ENCODE results near the gene CFAP410. TPM values are rescaled to one million over a fixed set of nuclear protein-coding genes. Genes with fewer than 3 reads are reported as not detected.

The CFAP410 gene
- total and polyA plus RNA-seq, 2 of the 13 experiments (the other 11 are each of a cell fraction or from before 2014, with no cell fraction given), result 8.0 to 20.1 TPM

DNA sequence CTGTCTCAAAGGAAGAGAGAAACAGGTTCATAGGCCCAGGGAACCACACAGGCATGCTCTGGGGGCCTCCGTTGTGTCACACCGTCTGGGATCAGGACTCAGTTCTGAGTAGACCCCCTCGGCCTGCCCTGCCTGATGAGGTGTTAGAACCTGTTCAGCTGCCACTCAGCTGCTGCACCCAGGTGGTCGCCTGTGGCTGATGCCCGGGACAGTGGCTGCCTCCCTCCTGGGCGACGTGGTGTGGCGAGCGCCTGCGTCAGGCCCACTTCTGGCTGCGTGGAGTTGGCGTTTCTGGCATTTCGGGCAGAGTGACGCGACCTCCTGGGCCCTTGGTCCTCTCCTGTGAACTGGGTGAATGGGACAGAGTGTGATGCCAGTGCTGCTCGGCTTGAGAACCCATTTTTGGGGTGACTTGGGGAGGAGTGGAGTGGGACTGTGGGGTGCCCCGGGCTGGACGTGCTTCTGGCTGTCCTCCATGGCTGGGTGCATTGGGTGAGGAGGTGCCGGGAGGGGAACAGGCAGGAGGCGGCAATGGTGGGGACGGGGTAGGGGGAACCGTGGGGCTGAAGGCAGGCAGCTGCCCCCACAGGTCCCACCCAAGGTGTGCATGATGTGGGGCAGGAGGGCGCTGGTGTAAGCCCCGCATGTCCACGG lies 10.8 kb downstream of the CFAP410 start (continued):
- TF ChIP-seq CREBL2 (CRISPR knock-in tag; IDR thresholded peaks at IDR 0.05; ENCODE audit: borderline replicate concordance) (no peak), POLR2A (IDR thresholded peaks at IDR 0.05; ENCODE audit: insufficient read depth in 1 of 2, low read depth in 2 of 2, low read length in 2 of 2) (0 out of 4 replicates have a peak, but pooled peaks of 1 of the 2 experiments have one; percentile 40), KDM6A (CRISPR knock-in tag; IDR thresholded peaks at IDR 0.05; ENCODE audit: low read depth) (no peak), ZBTB20 (CRISPR knock-in tag; IDR thresholded peaks at IDR 0.05; ENCODE audit: borderline replicate concordance, low read depth) (0 out of 2 replicates have a peak, but pooled peaks have one; percentile 9), DNMT3B (CRISPR knock-in tag; conservative IDR thresholded peaks at IDR 0.05) (no peak), AGO1 (IDR thresholded peaks at IDR 0.05; ENCODE audit: low read depth, low read length, poor library complexity, severe bottlenecking) (peak; percentile 74), ZNF350 (CRISPR knock-in tag; IDR thresholded peaks at IDR 0.05; ENCODE audit: borderline replicate concordance, low read depth) (no peak), HNRNPH1 (optimal IDR thresholded peaks at IDR 0.05; ENCODE audit: low read depth, low read length) (peak; percentile 9), KDM2A (CRISPR knock-in tag; IDR thresholded peaks at IDR 0.05; ENCODE audit: borderline replicate concordance, low read depth) (0 out of 2 replicates have a peak, but pooled peaks have one; percentile 17), AGO2 (optimal IDR thresholded peaks at IDR 0.05; ENCODE audit: low read depth, low read length) (peak; percentile 93)

- TF ChIP-seq POLR2A (IDR thresholded peaks at IDR 0.05; ENCODE audit: insufficient read depth in 1 of 2, low read depth in 2 of 2, low read length in 2 of 2) (0 out of 4 replicates have a peak, but pooled peaks of 1 of the 2 experiments have one; percentile 16), GATA4 (IDR thresholded peaks at IDR 0.05; ENCODE audit: borderline replicate concordance, low read depth) (no peak), SIN3A (IDR thresholded peaks at IDR 0.05; ENCODE audit: borderline replicate concordance, low read depth, low read length) (no peak), JUN (CRISPR knock-in tag; IDR thresholded peaks at IDR 0.05) (no peak), ZNF850 (CRISPR knock-in tag; conservative IDR thresholded peaks at IDR 0.05) (no peak), FOXM1 (CRISPR knock-in tag; IDR thresholded peaks at IDR 0.05) (no peak), RARG (CRISPR knock-in tag; IDR thresholded peaks at IDR 0.05; ENCODE audit: low read depth) (no peak), ZFY (CRISPR knock-in tag; IDR thresholded peaks at IDR 0.05) (peak; percentile 11; the same call in 1 of the 2 replicates), ZNF879 (CRISPR knock-in tag; IDR thresholded peaks at IDR 0.05) (no peak), RBFOX2 (IDR thresholded peaks at IDR 0.05; ENCODE audit: low read depth, low read length) (0 out of 2 replicates have a peak, but pooled peaks have one; percentile 0), GLI4 (CRISPR knock-in tag; IDR thresholded peaks at IDR 0.05; ENCODE audit: borderline replicate concordance) (no peak), POLR2AphosphoS5 (IDR thresholded peaks at IDR 0.05; ENCODE audit: low read depth, low read length) (no peak), NFKB2 (CRISPR knock-in tag; IDR thresholded peaks at IDR 0.05; ENCODE audit: borderline replicate concordance) (no peak)
- intact Hi-C loops (cut with micrococcal nuclease; ENCODE audit: unreplicated experiment) (no loop called here), in situ Hi-C loops (cut with HindIII; ENCODE audit: extremely low pct_ligation_motif_present, low pct_unique_long_range_greater_than_20kb) (no loop called here)
- POLR2A ChIA-PET, result interaction anchor here (0.8 kb wide), 1 partner anchor 27 kb away, joined by 3 read pairs; no protein-coding TSS in a partner anchor
- Histone ChIP-seq H3K79me2 (ENCODE audit: insufficient read depth, low read length) (no peaks in the 10 kb centered on the region), H3K4me1 (ENCODE audit: insufficient read depth, low read length) (no peaks in the 10 kb centered on the region), H3K36me3 (replicated peaks in 1 of 2; ENCODE audit: control insufficient read depth in 1 of 2, insufficient read depth in 2 of 2, low read length in 2 of 2) (peaks cover 11 to 35% of the 10 kb centered on the region in 2 experiments; a peak in 4 of 5 replicates), H3K27ac (ENCODE audit: extremely low read length, insufficient read depth, low read length) (no peak overlapping the region), H3K4me2 (ENCODE audit: low read depth, low read length) (no peak overlapping the region), H3K4me3 (replicated peaks in 1 of 3; ENCODE audit: insufficient read depth in 1 of 3, low read depth in 2 of 3, low read length in 3 of 3) (no peak overlapping the region), H3K27me3 (ENCODE audit: control insufficient read depth in 1 of 2, insufficient read depth in 2 of 2, low read length in 2 of 2) (no peaks in the 10 kb centered on the region), H4K20me1 (ENCODE audit: insufficient read depth, low read length) (no peaks in the 10 kb centered on the region), H3K9ac (ENCODE audit: insufficient read depth, low read depth, low read length) (no peak overlapping the region), H3K9me3 (ENCODE audit: low read length) (no peaks in the 10 kb centered on the region), H2AFZ (ENCODE audit: low read length) (no peak overlapping the region)
- no peak for FAIRE-seq
- CTCF ChIA-PET (ENCODE audit: low intra/inter-chr PET ratio, low total read pairs), result no interaction called here
- WGBS (ENCODE audit: low lambda C conversion rate), result 100% methylated on average over 1 of the region's 11 CpGs
- no TSS peak for BruUV-seq (replicated peaks)
- DNase-seq (ENCODE audit: low spot score), result no peak
- no peak for ATAC-seq
Measured at GRCh38 chr21:44327603-44327974, 11.6 kb downstream of the CFAP410 start.
